Spleen (tissue), 11 donors: ENCODE data around the gene WHRN. TPM values are rescaled to one million over a fixed set of nuclear protein-coding genes. Genes with fewer than 3 reads are reported as not detected.

Experiments
- DNase-seq: peaks from one replicate; pipeline ENCODE4 v3.0.0-alpha.2; 2020
- H3K27ac ChIP-seq, 8 donors: fragments of 200-600 bp; sonication (generic) in 7 of 8; 1 replicate in 4 of 8; 2 replicates in 4 of 8; pipeline versions ENCODE4 v1.5.0 to v1.8.0; 2016 to 2021; ENCODE audit warnings: inconsistent platforms in 4 of 8, mild to moderate bottlenecking in 4 of 8, moderate library complexity in 1 of 8
- H3K27me3 ChIP-seq, 7 donors: fragments of 200-600 bp; sonication (generic) in 6 of 7; replicated peaks in 1 of 7; 1 replicate in 4 of 7; 2 replicates in 3 of 7; pipeline versions ENCODE4 v1.5.0 to v1.8.0; 2016 to 2021; ENCODE audit warnings: inconsistent platforms in 3 of 7, mild to moderate bottlenecking in 1 of 7
- H3K36me3 ChIP-seq, 6 donors: fragments of 200-600 bp; sonication (generic) in 5 of 6; 1 replicate in 4 of 6; 2 replicates in 2 of 6; pipeline versions ENCODE4 v1.5.0 to v1.8.0; 2016 to 2021; ENCODE audit warnings: inconsistent platforms in 2 of 6
- H3K4me1 ChIP-seq, 6 donors: fragments of 200-600 bp; sonication (generic) in 5 of 6; 1 replicate in 3 of 6; 2 replicates in 3 of 6; pipeline versions ENCODE4 v1.5.0 to v1.8.0; 2016 to 2021; ENCODE audit warnings: inconsistent platforms in 3 of 6
- H3K4me3 ChIP-seq, 8 donors: fragments of 200-600 bp; sonication (generic) in 7 of 8; 1 replicate in 4 of 8; 2 replicates in 4 of 8; pipeline versions ENCODE4 v1.5.0 to v1.8.0; 2016 to 2021; ENCODE audit warnings: inconsistent platforms in 4 of 8, mild to moderate bottlenecking in 4 of 8, moderate library complexity in 2 of 8
- H3K9me3 ChIP-seq, 8 donors: fragments of 200-600 bp; sonication (generic) in 7 of 8; 1 replicate in 4 of 8; 2 replicates in 4 of 8; pipeline versions ENCODE4 v1.5.0 to v1.8.0; 2016 to 2021; ENCODE audit warnings: inconsistent platforms in 4 of 8
- POLR2A ChIP-seq, 3 donors: fragments of 450-650 bp; IDR thresholded peaks; one replicate each; pipeline ENCODE4 v1.5.1; 2017; ENCODE audit warnings: antibody characterized with exemption in 3 of 3, mild to moderate bottlenecking in 1 of 3
- POLR2AphosphoS5 ChIP-seq, 3 donors: sonication (generic); formaldehyde crosslinking; IDR thresholded peaks; one replicate each; pipeline ENCODE4 v1.5.1; 2017; ENCODE audit warnings: antibody characterized with exemption in 3 of 3
- WGBS, 5 donors: extraction: QIAGEN DNeasy Blood & Tissue Kit in 3 of 5; methylation state at CpG; one replicate each; pipeline versions ENCODE4 v1.1.5 to v1.1.7; 2013 to 2018; 5-methylcytosine and 5-hydroxymethylcytosine counted together
- intact Hi-C: fragments of 100-400 bp; cut with DNase I; formaldehyde crosslinking; loops from one replicate; pipeline ENCODE4 v1.15.0; 2023; ENCODE audit warnings: low total_unique reads
- polyA plus RNA-seq, 3 donors: library from polyadenylated mRNA; stranded (reverse); fragments of 200-250 nt; gene quantifications; one replicate each; pipeline ENCODE4 v1.2.1, GENCODE V29; 2013
- total RNA-seq, 7 donors: library from RNA; depleted of rRNA in 3 of 7; stranded (reverse); fragments of >200 nt in 3 of 7; fragmentation: NEBNext Ultra II Directional in 4 of 7; extraction: Animal tissue kit (Norgen Biotek cat#: 25700) in 4 of 7; gene quantifications; one replicate each; pipeline versions ENCODE4 v1.1.0 to v1.2.1, GENCODE V29; 2016 to 2021
- TF ChIP-seq, protein P1 (sequence below), 11 experiments: fragments of 200-600 bp in 7 of 11; fragments of 450-650 bp in 4 of 11; sonication (generic) in 4 of 11; IDR thresholded peaks in 8 of 11; conservative IDR thresholded peaks in 3 of 11; 1 replicate in 7 of 11; 2 replicates in 4 of 11; pipeline versions ENCODE4 v1.4.0 to v1.8.0; 2016 to 2021; ENCODE audit warnings: antibody characterized with exemption in 11 of 11, inconsistent platforms in 4 of 11, mild to moderate bottlenecking in 1 of 11
- donor health status: healthy with polysubstance abuse.
- donor health status: DM: no; HTN: no; CAD: no; lungs with moderate emphysema.
- donor health status: DM: no; HTN: no; CAD: no.
- donor health status: Bipolar disorder and iron deficiency.
- donor health status: healthy.
- donor health status: DM: no; HTN: no; CAD: no.
- donor health status: DM: yes; HTN: yes; CAD: no.

WHRN gene
- total and polyA plus RNA-seq, 10 donors: 3.7 to 51.6 (median 26.8) TPM

DNA sequence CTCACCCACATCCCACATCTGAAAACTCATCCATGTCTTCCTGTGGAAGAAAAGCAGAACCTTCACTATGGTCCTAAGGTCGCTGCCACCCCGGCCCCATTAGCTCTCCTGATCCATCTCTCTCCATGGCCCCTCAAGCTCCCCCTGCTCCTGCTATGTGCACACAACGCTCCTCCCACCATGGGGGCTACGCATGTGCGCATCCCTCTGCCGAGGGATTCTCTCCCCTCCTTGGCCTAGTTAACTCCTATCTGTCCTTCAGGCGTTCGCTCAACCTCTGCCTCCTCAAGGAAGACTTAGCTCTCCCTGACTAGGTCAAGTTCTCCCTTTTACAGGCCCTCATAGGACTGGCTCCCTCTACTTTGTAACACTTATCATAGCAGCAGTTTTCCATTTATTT, 127.3 kb downstream of the WHRN start:
- DNase-seq: peak; percentile 54
- Histone ChIP-seq H3K4me3 (peak overlapping the region in 1 of 8 donors; percentile 8), H3K27me3 (no peaks in the 10 kb centered on the region), H3K9me3 (no peaks in the 10 kb centered on the region), H3K36me3 (peaks cover 4 to 99% (median 54%) of the 10 kb centered on the region in 6 donors), H3K27ac (peak overlapping the region in 5 of 8 donors; percentile 1 to 99 (median 96)), H3K4me1 (peaks cover 46 to 100% (median 95%) of the 10 kb centered on the region in 6 donors)
- TF ChIP-seq, protein P1, sequence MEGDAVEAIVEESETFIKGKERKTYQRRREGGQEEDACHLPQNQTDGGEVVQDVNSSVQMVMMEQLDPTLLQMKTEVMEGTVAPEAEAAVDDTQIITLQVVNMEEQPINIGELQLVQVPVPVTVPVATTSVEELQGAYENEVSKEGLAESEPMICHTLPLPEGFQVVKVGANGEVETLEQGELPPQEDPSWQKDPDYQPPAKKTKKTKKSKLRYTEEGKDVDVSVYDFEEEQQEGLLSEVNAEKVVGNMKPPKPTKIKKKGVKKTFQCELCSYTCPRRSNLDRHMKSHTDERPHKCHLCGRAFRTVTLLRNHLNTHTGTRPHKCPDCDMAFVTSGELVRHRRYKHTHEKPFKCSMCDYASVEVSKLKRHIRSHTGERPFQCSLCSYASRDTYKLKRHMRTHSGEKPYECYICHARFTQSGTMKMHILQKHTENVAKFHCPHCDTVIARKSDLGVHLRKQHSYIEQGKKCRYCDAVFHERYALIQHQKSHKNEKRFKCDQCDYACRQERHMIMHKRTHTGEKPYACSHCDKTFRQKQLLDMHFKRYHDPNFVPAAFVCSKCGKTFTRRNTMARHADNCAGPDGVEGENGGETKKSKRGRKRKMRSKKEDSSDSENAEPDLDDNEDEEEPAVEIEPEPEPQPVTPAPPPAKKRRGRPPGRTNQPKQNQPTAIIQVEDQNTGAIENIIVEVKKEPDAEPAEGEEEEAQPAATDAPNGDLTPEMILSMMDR (IDR thresholded peaks at IDR 0.05 in 8 of 11, conservative IDR thresholded peaks at IDR 0.05 in 3 of 11): no peak
- TF ChIP-seq POLR2AphosphoS5 (IDR thresholded peaks at IDR 0.05) (peak; percentile 20 to 59 (median 47)), POLR2A (IDR thresholded peaks at IDR 0.05) (no peak)
- intact Hi-C loops: no loop called here
- 89 to 93% (median 90%) methylated on average over 8 of the region's 8 CpGs for WGBS, 5 donors

DNA sequence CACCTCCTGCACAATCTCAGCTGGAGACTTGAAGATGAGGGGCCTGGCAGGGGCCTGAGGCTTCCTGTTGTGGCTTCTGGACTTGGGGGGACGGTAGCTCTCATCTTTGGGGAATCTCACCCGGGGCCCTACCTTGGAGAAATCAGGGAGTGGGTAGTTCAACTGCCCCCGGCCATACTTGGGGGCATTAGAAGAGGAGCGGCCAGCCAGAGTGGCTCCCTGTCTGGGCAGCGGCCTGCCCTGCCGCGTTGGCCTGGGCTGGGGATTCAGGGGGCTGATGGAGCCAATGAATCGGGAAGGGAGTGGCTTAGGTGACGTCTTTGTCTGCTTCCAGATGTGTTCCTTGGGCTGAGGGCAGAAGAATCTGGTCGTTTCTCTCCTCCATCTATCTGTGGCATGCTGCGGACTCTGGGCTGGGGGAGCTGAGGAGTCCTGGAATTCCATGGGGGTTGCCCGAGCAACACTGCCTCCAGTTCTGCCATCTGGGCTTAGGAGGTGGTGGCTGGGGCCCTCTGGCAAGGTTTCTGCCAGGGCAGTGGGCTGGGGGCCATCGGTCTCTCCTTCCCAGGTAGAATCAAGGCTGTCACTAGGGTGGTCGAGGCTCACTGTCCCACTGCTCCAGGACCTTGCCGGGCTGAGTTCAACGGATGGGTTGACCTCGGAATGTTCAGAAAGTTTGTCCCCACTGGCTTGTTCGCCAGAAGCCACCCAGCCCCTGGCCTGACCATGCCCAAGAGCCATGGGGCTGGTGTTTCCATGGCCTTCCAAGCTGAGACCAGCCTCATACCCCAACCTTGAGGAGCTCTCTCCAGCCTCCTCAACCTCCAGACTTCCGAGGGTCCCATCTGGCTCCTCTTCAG, 128.5 kb downstream of the WHRN start:
- WGBS, 5 donors: 85 to 93% (median 90%) methylated on average over 13 to 19 of the region's 19 CpGs
- H3K27ac ChIP-seq: peak overlapping the region; percentile 51 to 99 (median 82)

DNA sequence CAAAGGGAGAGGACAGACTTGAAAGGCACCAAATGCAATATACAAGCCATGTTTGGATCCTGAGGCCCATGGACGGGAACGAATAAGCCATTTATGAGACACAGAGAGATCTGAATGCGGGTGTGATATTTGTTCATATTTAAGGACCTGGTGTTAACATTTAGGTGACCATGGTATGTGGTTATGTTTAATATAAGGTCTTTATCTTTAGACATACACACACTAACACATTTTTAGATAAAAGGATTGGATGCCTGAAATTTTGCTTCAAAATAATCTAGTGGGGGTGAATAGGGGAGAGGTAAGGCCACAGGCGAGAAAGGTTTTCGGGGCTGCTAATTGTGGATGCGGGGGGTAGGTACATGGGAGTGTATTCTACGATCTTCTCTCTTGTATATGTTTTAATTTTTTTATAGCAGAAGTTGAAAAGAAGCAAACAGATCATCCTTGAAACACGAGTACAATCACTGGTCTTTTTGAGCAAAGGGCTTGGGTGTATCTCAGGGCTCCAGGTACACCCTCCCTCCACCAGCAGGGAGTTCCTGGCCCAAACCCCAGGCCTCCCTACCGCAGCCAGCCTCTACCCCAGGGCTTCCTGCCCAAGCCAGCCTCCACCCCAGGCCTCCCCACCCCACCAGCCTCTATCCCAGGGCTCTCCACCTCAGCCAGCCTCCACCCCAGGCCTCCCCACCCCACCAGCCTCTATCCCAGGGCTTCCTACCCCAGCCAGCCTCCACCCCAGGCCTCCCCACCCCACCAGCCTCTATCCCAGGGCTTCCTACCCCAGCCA, 129.7 kb downstream of the WHRN start:
- no peaks in the 10 kb centered on the region for H3K27me3 ChIP-seq
- peak overlapping the region in 1 of 8 donors; percentile 64 for H3K4me3 ChIP-seq
- peak overlapping the region in 7 of 8 donors; percentile 86 to 99 (median 96) for H3K27ac ChIP-seq
- DNase-seq: peak; percentile 79
- peaks cover 58 to 100% (median 96%) of the 10 kb centered on the region in 6 donors for H3K4me1 ChIP-seq
- H3K9me3 ChIP-seq: no peaks in the 10 kb centered on the region
- 76 to 80% (median 78%) methylated on average over 9 of the region's 9 CpGs for WGBS, 5 donors
- peaks cover 4 to 100% (median 48%) of the 10 kb centered on the region in 6 donors for H3K36me3 ChIP-seq
- intact Hi-C loops: no loop called here
- TF ChIP-seq POLR2AphosphoS5 (IDR thresholded peaks at IDR 0.05): no peak
- TF ChIP-seq, protein P1 (IDR thresholded peaks at IDR 0.05 in 8 of 11, conservative IDR thresholded peaks at IDR 0.05 in 3 of 11): no peak
- TF ChIP-seq POLR2A (IDR thresholded peaks at IDR 0.05): no peak

More for the DNA sequence above, 128.5 kb downstream of the WHRN start:
- TF ChIP-seq, protein P1 (IDR thresholded peaks at IDR 0.05 in 8 of 11, conservative IDR thresholded peaks at IDR 0.05 in 3 of 11): no peak
- TF ChIP-seq POLR2AphosphoS5 (IDR thresholded peaks at IDR 0.05): peak in 2 of 3 donors; percentile 11 to 72
- H3K27me3 ChIP-seq: no peaks in the 10 kb centered on the region
- H3K4me3 ChIP-seq: peak overlapping the region in 1 of 8 donors; percentile 8
- H3K4me1 ChIP-seq: peaks cover 46 to 100% (median 95%) of the 10 kb centered on the region in 6 donors
- H3K9me3 ChIP-seq: no peaks in the 10 kb centered on the region
- no peak for DNase-seq
- H3K36me3 ChIP-seq: peaks cover 4 to 99% (median 54%) of the 10 kb centered on the region in 6 donors
- intact Hi-C loops: no loop called here
